ENCODE measurements around the gene BMPER.

GRCh38 chr7:34121366-34121765, 216.0 kb downstream of the BMPER start:
- TF ChIP-seq CTCF (IDR thresholded peaks at IDR 0.05) (no peak), POLR2AphosphoS5 (IDR thresholded peaks at IDR 0.05; ENCODE audit: insufficient read depth in 1 of 2, low read depth in 1 of 2) (no peak)

Data from vagina (tissue), 2 donors.